COLO668 (cell line): ENCODE data around the gene NEO1.
"Not testable (repeated sequence)": the region's sequence is repeated elsewhere in the genome, so short reads cannot be mapped to it uniquely, and the experiment has no call there.

ENCODE experiments used
- DNase-seq: peaks from one replicate; lab custom pipeline; 2025; ENCODE audit not compliant: unreplicated experiment; lab: John Stamatoyannopoulos, UW

Gene NEO1

GRCh38 chr15:73139041-73139743 lies 86.9 kb downstream of the NEO1 start:
- DNase-seq = no peak

DNA sequence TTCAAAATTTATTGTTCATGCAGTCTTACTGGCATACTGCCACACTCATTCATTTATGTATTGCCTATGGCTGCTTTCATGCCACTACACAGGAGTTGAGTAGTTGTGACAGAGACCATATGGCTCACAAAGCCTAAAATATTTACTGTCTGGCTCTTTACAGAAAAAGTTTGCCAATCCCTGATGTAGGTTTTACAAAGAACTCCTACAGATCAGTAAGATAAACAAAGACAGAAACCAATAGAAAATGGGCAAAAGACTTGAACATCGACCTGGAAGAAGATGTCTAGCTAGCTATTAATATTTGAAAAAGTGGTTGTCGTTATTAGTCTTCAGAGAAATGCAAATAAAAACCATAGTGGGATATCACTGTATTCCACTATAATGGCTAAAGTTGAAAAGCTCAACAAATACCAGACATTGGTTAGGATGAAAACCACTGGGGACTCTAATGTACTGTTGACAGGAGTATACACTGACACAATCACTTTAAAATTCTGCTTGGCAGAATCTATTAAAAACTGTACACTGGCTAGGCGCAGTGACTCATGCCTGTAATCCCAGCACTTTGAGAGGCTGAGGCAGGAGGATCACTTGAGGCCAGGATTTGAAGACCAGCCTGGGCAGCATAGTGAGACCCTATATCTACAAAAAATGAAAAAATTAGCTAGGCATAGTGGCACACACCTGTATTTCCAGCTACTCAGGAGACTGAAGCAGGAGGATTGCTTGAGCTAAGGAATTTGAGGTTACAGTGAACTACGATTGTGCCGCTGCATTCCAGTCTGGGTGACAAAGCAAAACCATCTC lies 87.7 kb downstream of the NEO1 start:
- no peak for DNase-seq

DNA sequence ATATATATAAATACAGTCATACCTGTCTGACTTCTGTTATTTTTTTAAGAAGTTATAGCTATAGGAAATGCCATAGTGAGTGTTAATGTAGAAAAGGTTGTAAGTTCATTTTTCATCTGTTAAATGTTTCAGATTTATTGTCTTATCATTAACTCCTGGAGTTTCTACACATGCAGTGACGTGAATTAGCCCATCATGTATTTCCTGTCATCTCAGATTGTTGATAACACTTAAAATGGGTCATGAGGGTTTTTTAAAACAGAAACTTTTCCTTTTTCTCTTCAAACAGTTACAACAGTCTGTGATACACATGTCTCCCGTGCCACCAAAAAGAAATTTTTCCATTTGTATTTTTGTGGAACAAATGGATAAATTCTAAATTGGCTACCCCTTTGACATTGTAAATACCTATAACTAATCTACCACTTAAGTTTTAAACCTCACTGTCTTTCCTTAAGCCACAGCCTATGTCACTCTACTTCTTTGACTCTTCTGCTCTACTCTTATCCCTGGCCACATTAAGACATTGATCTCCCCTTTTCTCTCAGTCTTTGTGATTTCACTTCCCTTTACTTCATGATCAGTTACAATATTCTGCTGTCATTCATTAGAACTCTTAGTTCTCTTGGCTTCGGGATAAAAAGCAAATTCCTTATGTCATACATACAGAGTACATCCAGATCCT lies 89.1 kb downstream of the NEO1 start:
- DNase-seq = no peak

- DNase-seq = no peak
These were observed 90.8 kb downstream of the NEO1 start for GRCh38 chr15:73142802-73143762.

DNA sequence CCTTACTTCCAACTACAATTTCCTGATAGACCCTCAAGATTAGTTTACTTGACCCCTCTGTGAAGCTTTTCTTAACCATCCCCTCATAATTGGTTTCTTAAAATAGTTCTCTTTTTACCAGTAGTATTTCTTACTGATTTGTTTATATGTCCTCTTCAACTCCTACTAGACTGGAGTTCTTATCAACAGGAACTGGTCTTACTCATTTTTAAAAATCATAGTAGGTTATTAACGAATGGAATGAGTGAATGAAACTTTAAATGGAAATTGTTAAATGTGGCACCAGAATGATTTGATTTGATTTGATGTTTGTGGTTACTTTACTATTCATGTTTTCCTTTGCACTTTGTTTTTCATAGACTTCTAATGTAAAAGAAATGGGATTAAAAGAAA lies 91.5 kb downstream of the NEO1 start:
- no peak for DNase-seq

DNA sequence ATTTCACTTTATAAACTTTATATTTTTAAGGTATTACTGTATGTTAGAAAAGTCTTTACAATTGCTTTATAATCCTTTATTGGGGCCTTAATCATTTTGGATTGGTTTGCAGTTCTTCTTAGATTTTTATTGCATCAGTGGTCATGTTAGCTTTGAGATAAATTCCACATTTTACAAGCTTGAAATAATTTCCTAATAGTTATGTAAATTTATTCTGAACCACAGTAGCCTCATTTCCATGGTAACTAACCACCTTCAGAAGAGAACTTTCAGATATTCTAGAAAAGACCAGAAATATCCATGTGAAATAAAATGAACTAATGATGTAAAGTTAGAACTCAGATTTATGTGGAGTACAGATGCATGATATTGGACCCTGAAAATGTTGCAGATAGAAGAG lies 94.2 kb downstream of the NEO1 start:
- DNase-seq = no peak

DNA sequence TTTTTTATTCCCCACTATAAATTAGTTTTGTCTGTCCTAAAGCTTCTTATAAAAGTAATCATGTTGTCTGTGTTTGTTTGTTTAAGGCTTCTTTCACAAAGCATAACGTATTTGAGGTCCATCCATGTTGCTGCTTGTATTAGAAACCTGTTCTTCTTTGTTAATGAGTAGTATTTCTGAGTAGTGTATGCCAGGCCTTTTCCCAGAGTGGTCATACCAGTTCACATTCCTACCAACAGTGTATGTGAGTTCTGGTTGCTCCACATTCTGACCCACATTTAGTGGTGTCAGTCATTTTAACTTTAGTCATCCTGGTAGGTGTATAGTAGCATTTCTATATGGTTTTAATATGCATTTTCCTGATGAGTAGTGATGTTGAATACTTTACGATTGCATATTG lies 98.6 kb downstream of the NEO1 start:
- DNase-seq = no peak

- no peak for DNase-seq
These were observed 100.8 kb downstream of the NEO1 start for GRCh38 chr15:73153024-73153423.

DNA sequence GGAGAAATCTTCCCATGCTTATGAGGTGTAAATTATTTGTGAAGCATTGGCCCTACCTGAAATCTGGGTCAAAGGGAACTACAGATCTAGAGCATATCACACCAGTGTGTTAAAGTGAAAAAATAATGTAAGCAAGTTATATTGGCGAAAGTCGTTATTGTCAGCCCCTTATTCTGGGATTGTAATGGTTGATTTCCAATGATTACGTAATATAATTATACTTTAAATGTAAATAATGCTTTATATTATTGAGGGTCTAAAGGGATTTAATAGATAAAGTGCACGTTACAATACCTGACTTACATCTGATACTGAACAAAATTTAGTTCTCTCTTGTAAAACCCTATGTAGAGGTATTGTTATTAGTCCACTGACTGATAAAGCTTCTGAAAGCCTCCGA lies 101.2 kb downstream of the NEO1 start:
- DNase-seq = no peak

GRCh38 chr15:73156431-73157191 lies 104.3 kb downstream of the NEO1 start:
- DNase-seq = no peak

DNA sequence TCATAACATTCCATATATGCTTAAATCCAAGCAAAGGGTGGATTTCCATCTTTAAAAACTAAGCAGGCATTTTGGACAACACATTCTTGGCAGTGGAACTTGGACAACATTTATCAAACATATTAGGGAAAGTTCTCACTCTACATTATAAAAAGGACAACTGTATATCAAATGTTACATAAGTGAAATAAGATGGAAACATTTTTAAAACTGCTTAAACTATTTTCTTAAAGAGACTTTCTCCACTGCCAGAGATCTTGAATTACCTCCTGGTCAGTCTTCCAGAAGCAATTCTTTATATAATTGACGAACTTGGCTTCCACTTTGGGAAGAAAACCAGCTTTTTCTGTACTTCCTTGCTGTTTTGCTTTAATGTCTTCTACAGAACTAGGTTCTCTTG lies 109.3 kb downstream of the NEO1 start:
- DNase-seq = no peak

- no peak for DNase-seq
These were observed 113.2 kb downstream of the NEO1 start for GRCh38 chr15:73165435-73165834.

GRCh38 chr15:73165844-73166243 lies 113.6 kb downstream of the NEO1 start:
- DNase-seq = no peak

GRCh38 chr15:73166711-73167110 lies 114.4 kb downstream of the NEO1 start:
- DNase-seq = not testable (repeated sequence)

DNA sequence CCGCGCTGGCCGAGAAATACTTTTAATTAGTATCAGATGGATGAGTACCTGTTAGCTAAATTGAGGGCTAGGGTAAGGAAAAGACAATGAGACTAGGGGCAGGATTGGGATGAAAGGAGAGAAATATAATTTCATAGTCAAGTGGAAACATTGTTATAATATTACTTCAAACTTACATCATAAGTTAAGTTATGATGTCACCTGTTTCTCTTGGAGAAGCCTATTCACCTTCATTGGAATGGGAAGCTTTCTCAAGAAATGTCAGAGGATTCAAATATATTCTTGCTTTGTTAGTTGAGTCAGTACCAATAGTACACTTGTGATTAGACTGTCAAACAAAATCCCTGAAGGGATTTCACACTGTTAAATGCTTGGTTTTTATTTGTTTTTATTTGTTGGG lies 116.2 kb downstream of the NEO1 start:
- DNase-seq = no peak

- DNase-seq = no peak
These were observed 119.4 kb downstream of the NEO1 start for GRCh38 chr15:73171711-73172110.

GRCh38 chr15:73172508-73172907 lies 120.2 kb downstream of the NEO1 start:
- DNase-seq = no peak

- DNase-seq = no peak
These were observed 121.9 kb downstream of the NEO1 start for GRCh38 chr15:73174171-73174570.

DNA sequence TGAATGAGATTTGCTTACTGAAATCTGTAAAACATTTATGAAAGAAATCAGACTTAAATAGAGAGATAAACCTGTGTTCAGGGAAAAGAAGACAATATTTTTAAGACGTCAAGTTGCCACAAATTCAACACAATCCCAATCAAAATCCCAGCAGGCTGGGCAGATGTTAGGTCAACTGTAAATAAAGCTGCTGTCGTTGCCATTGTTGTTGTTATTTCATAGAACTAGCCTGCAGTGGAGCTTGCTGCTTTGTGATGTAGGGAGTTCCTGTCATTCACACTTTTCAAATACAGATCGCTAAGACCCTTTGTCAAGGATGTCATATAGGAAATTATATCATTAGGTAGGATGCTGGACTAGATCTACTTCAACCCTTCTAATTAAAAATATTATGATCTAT lies 123.1 kb downstream of the NEO1 start:
- DNase-seq = no peak

GRCh38 chr15:73176598-73176997 lies 124.3 kb downstream of the NEO1 start:
- no peak for DNase-seq
